Liver (tissue), 9 donors: ENCODE results near the gene NLK. TPM values are rescaled to one million over a fixed set of nuclear protein-coding genes. Genes with fewer than 3 reads are reported as not detected.
A peak's percentile ranks its signal among the peaks of the same experiment; 100 is the strongest.

Experiments
- DNase-seq: peaks from one replicate; pipeline ENCODE4 v3.0.0-alpha.2; 2017; ENCODE audit warnings: low spot score
- H3K27ac ChIP-seq, 2 donors: one replicate each; pipeline ENCODE4 v1.7.0; 2013; ENCODE audit warnings: inconsistent platforms in 2 of 2, low read length in 2 of 2, control low read depth in 1 of 2, low read depth in 1 of 2, mild to moderate bottlenecking in 1 of 2
- H3K27me3 ChIP-seq, 4 donors: one replicate each; pipeline versions ENCODE4 v1.6.1 to v1.7.0; 2013; ENCODE audit warnings: low read length in 3 of 4, inconsistent platforms in 1 of 4, mild to moderate bottlenecking in 1 of 4, moderate library complexity in 1 of 4; ENCODE audit not compliant: control insufficient read depth in 4 of 4, insufficient read depth in 4 of 4
- H3K36me3 ChIP-seq, 4 donors: one replicate each; pipeline versions ENCODE4 v1.6.1 to v1.7.0; 2013; ENCODE audit warnings: low read length in 3 of 4, mild to moderate bottlenecking in 3 of 4, low read depth in 1 of 4, moderate library complexity in 1 of 4; ENCODE audit not compliant: control insufficient read depth in 4 of 4, insufficient read depth in 3 of 4
- H3K4me1 ChIP-seq, 4 donors: one replicate each; pipeline versions ENCODE4 v1.6.1 to v1.7.0; 2013; ENCODE audit warnings: low read length in 3 of 4, mild to moderate bottlenecking in 3 of 4, moderate library complexity in 1 of 4; ENCODE audit not compliant: control insufficient read depth in 4 of 4, insufficient read depth in 4 of 4
- H3K4me3 ChIP-seq, 3 donors: one replicate each; pipeline versions ENCODE4 v1.6.1 to v1.7.0; 2013; ENCODE audit warnings: low read length in 3 of 3, control low read depth in 1 of 3, low read depth in 1 of 3, mild to moderate bottlenecking in 1 of 3
- H3K9ac ChIP-seq, 2 donors: one replicate each; pipeline ENCODE4 v1.7.0; 2013; ENCODE audit warnings: low read length in 2 of 2, mild to moderate bottlenecking in 2 of 2, moderate library complexity in 2 of 2, control low read depth in 1 of 2, low read depth in 1 of 2
- H3K9me3 ChIP-seq, 4 donors: one replicate each; pipeline versions ENCODE4 v1.6.1 to v1.7.0; 2013; ENCODE audit warnings: low read length in 3 of 4; ENCODE audit not compliant: control insufficient read depth in 4 of 4
- FOXA1 ChIP-seq: IDR thresholded peaks from 2 replicates; pipeline ENCODE4 v1.6.1; 2016; ENCODE audit warnings: antibody characterized with exemption
- FOXA2 ChIP-seq: IDR thresholded peaks from 2 replicates; pipeline ENCODE4 v1.6.1; 2016; ENCODE audit warnings: antibody characterized with exemption
- GABPA ChIP-seq, 2 donors: IDR thresholded peaks in 1 of 2; conservative IDR thresholded peaks in 1 of 2; 2 replicates each; pipeline ENCODE4 v1.6.1; 2016; ENCODE audit warnings: antibody characterized with exemption in 2 of 2, mild to moderate bottlenecking in 1 of 2, moderate library complexity in 1 of 2
- HNF4A ChIP-seq, 2 donors: conservative IDR thresholded peaks; 2 replicates each; pipeline ENCODE4 v1.6.1; 2016; ENCODE audit warnings: antibody characterized with exemption in 2 of 2, mild to moderate bottlenecking in 2 of 2
- HNF4G ChIP-seq: IDR thresholded peaks from 2 replicates; pipeline ENCODE4 v1.6.1; 2016; ENCODE audit warnings: antibody characterized with exemption
- JUND ChIP-seq, 2 donors: IDR thresholded peaks; 2 replicates each; pipeline ENCODE4 v1.6.1; 2016; ENCODE audit warnings: antibody characterized with exemption in 2 of 2
- MAX ChIP-seq: IDR thresholded peaks from 2 replicates; pipeline ENCODE4 v1.6.1; 2016; ENCODE audit warnings: antibody characterized with exemption
- NR2F2 ChIP-seq: IDR thresholded peaks from 2 replicates; pipeline ENCODE4 v1.6.1; 2016; ENCODE audit warnings: antibody characterized with exemption
- RAD21 ChIP-seq, 2 donors: IDR thresholded peaks; 2 replicates each; pipeline ENCODE4 v1.6.1; 2016; ENCODE audit warnings: antibody characterized with exemption in 2 of 2, mild to moderate bottlenecking in 2 of 2
- RXRA ChIP-seq, 2 donors: IDR thresholded peaks; 2 replicates each; pipeline ENCODE4 v1.6.1; 2017 to 2018; ENCODE audit warnings: antibody characterized with exemption in 2 of 2, mild to moderate bottlenecking in 1 of 2
- SP1 ChIP-seq: IDR thresholded peaks from 2 replicates; pipeline ENCODE4 v1.6.1; 2018; ENCODE audit warnings: antibody characterized with exemption, mild to moderate bottlenecking
- TAF1 ChIP-seq: conservative IDR thresholded peaks from 2 replicates; pipeline ENCODE4 v1.6.1; 2016; ENCODE audit warnings: antibody characterized with exemption, mild to moderate bottlenecking
- ZBTB33 ChIP-seq: IDR thresholded peaks from 2 replicates; pipeline ENCODE4 v1.6.1; 2016; ENCODE audit warnings: antibody characterized with exemption
- WGBS: extraction: QIAGEN DNeasy Blood & Tissue Kit; methylation state at CpG from one replicate; pipeline ENCODE4 v1.1.7; 2013; 5-methylcytosine and 5-hydroxymethylcytosine counted together
- polyA plus RNA-seq, 2 donors: library from polyadenylated mRNA; stranded (reverse) in 1 of 2; unstranded in 1 of 2; fragments of 200-250 nt in 1 of 2; fragments of >200 nt in 1 of 2; fragmentation: Nextera tagmentation in 1 of 2; extraction: Ambion mirVana in 1 of 2; gene quantifications; one replicate each; pipeline versions ENCODE4 v1.2.1 to v1.2.3, GENCODE V29; 2013 to 2015
- total RNA-seq, 2 donors: library from RNA; depleted of rRNA; stranded (reverse); fragments of >200 nt; gene quantifications; one replicate each; pipeline ENCODE4 v1.2.3, GENCODE V29; 2014
- TF ChIP-seq, protein P1 (sequence below): IDR thresholded peaks from 2 replicates; pipeline ENCODE4 v1.6.1; 2016; ENCODE audit warnings: antibody characterized with exemption
- TF ChIP-seq, protein P2 (sequence below): IDR thresholded peaks from 2 replicates; pipeline ENCODE4 v1.6.1; 2016; ENCODE audit warnings: antibody characterized with exemption, mild to moderate bottlenecking
- donor health status: healthy.
- donor health status: healthy.
- donor health status: healthy.
- donor health status: healthy.
- donor health status: healthy.

The NLK gene
- total and polyA plus RNA-seq, 4 donors: 4.4 to 17.4 (median 9.2) TPM

DNA sequence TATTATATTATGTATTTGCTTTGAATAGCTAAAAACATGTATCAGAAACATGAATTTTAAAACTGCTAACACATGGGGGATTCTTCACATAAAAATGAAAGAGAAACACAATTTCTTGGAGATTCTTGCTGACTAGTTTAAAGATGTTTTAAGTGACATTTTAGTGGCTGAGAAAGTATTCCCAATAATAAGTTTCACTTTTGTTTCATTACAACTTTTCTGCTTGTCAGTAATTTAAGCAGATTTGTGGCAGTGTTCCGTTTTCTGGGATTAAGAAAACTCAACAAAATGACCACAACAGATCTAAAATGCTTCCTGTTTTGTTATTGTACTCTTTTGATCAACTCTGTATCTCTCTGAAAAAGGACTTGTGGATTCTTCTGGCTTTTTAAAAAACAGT is 75.9 kb downstream of the NLK start (continued):
- no peak for TF ChIP-seq ZBTB33
- no peak for TF ChIP-seq RXRA (IDR thresholded peaks at IDR 0.05)
- TF ChIP-seq, protein P1, sequence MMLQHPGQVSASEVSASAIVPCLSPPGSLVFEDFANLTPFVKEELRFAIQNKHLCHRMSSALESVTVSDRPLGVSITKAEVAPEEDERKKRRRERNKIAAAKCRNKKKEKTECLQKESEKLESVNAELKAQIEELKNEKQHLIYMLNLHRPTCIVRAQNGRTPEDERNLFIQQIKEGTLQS: no peak
- TF ChIP-seq FOXA1: no peak
- TF ChIP-seq TAF1: no peak
- no peak for TF ChIP-seq HNF4G
- no peak for TF ChIP-seq JUND (IDR thresholded peaks at IDR 0.05)

GRCh38 chr17:28119046-28119445 is 76.6 kb downstream of the NLK start:
- Histone ChIP-seq H3K36me3 (no peaks in the 10 kb centered on the region), H3K4me1 (peaks cover 0 to 15% (median 6%) of the 10 kb centered on the region in 4 donors), H3K9me3 (no peaks in the 10 kb centered on the region), H3K27me3 (no peaks in the 10 kb centered on the region), H3K9ac (peak overlapping the region; percentile 10 to 66), H3K4me3 (no peak overlapping the region), H3K27ac (peak overlapping the region in 1 of 2 donors; percentile 59)
- TF ChIP-seq SP1: no peak
- TF ChIP-seq NR2F2: no peak
- no peak for TF ChIP-seq RAD21 (IDR thresholded peaks at IDR 0.05)
- no peak for TF ChIP-seq ZBTB33
- no peak for TF ChIP-seq HNF4G
- no peak for DNase-seq
- 92% methylated on average over 2 of the region's 2 CpGs for WGBS

DNA sequence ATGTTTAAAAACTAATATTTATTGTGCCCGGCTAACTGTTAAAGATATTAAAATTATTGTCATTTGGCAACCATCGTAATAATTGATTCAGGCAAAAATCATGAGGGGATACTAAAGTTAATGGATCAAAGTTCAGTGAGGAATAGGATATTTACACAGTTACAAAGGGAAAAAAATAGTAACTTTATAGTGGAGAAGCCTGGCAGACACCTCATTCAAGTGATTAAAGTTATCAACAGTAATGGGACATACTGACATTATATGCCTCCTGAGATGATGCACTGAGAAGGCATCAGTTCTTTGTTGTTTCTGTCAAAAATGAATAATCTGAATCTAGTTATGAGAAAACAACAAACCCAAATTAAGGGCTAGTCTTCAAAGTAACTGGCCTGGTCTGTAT is 77.1 kb downstream of the NLK start:
- H3K27me3 ChIP-seq: no peaks in the 10 kb centered on the region
- H3K4me1 ChIP-seq: peaks cover 0 to 15% (median 6%) of the 10 kb centered on the region in 4 donors
- no peak for TF ChIP-seq MAX
- TF ChIP-seq GABPA (IDR thresholded peaks at IDR 0.05 in 1 of 2, conservative IDR thresholded peaks at IDR 0.05 in 1 of 2): no peak
- TF ChIP-seq SP1: no peak
- TF ChIP-seq FOXA2: peak; percentile 39
- TF ChIP-seq ZBTB33: no peak
- no peak for TF ChIP-seq HNF4G
- no peak for TF ChIP-seq FOXA1
- peak in 1 of 2 donors; percentile 15 for TF ChIP-seq JUND (IDR thresholded peaks at IDR 0.05)
- TF ChIP-seq RAD21 (IDR thresholded peaks at IDR 0.05): no peak
- TF ChIP-seq, protein P2, sequence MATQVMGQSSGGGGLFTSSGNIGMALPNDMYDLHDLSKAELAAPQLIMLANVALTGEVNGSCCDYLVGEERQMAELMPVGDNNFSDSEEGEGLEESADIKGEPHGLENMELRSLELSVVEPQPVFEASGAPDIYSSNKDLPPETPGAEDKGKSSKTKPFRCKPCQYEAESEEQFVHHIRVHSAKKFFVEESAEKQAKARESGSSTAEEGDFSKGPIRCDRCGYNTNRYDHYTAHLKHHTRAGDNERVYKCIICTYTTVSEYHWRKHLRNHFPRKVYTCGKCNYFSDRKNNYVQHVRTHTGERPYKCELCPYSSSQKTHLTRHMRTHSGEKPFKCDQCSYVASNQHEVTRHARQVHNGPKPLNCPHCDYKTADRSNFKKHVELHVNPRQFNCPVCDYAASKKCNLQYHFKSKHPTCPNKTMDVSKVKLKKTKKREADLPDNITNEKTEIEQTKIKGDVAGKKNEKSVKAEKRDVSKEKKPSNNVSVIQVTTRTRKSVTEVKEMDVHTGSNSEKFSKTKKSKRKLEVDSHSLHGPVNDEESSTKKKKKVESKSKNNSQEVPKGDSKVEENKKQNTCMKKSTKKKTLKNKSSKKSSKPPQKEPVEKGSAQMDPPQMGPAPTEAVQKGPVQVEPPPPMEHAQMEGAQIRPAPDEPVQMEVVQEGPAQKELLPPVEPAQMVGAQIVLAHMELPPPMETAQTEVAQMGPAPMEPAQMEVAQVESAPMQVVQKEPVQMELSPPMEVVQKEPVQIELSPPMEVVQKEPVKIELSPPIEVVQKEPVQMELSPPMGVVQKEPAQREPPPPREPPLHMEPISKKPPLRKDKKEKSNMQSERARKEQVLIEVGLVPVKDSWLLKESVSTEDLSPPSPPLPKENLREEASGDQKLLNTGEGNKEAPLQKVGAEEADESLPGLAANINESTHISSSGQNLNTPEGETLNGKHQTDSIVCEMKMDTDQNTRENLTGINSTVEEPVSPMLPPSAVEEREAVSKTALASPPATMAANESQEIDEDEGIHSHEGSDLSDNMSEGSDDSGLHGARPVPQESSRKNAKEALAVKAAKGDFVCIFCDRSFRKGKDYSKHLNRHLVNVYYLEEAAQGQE: no peak
- TF ChIP-seq HNF4A (conservative IDR thresholded peaks at IDR 0.05): peak; percentile 34 to 39
- H3K9ac ChIP-seq: no peak overlapping the region
- no peak for DNase-seq
- H3K36me3 ChIP-seq: no peaks in the 10 kb centered on the region
- H3K4me3 ChIP-seq: no peak overlapping the region
- WGBS: 39% methylated on average over 2 of the region's 2 CpGs
- no peaks in the 10 kb centered on the region for H3K9me3 ChIP-seq
- H3K27ac ChIP-seq: no peak overlapping the region
